DMS79 (cell line): ENCODE results near the gene SUFU.

Experiments
- DNase-seq: peaks from one replicate; lab custom pipeline; 2025; lab: John Stamatoyannopoulos, UW

The SUFU gene

GRCh38 chr10:102552533-102552932, 48.8 kb downstream of the SUFU start:
- DNase-seq = no peak

GRCh38 chr10:102553771-102554170, 50.0 kb downstream of the SUFU start:
- no peak for DNase-seq

- no peak for DNase-seq
Observed at GRCh38 chr10:102554531-102554930, 50.8 kb downstream of the SUFU start.

DNA sequence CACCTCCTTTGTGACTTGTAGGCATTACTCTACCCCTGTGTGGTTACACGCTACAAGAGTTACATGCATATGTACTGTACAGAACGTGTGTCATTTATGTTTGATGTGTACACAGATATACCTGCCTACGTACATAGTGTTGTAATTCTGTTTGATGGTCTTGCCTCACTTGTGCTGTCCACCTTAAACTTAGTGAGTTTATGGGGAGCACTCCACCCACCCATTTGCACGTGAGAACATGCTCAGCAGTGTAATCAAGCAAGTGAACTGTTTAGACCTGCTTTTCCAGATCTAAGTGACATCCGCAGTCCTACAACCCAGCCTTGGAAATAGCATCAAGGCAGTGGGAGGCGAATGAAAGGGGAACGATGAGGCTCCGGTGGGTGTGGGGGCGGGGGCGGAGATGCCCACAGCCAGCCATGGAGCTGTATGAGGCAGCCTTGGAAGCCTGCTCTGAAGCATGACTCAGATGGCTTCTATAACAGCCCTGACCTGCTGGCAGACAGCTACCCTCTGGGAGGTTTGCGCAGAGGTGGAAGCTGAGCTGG, 52.1 kb downstream of the SUFU start:
- no peak for DNase-seq

DNA sequence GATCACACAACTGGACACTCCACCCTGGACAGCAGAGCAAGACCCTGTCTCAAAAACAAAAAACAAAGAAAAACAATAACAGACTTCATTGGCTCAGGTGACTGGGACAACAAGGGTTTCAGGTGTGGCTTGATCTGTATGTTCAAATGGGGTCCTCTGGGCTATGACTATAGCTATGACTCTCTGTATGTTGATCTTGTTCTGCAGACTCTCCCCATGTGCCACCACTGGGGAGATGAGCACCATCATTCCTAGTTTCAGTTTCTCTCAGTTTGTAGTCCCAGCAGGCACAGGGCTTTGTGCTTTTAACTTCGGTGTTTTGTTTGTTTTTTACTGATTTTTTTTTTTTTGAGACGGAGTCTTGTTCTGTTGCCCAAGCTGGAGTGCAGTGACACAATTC, 53.8 kb downstream of the SUFU start:
- DNase-seq = no peak

DNA sequence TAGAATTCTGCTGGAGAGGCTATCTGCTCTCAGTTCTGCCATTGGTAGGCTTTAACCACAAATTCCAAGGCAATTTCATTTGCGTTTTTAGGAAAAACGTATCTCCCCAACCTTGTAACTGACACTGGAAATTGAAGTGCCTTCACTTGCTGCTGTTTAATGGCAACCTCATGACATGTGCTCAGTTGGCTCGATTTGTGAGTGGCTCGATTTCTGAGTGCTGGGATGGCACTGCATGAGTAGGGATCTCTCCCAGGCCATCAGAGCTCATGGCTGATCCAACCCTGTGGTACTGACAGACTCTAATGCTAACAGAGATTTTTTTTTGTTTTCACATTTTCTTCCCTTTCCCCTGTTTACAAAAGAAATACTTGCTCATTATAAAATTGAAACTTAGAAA, 56.0 kb downstream of the SUFU start:
- no peak for DNase-seq

DNA sequence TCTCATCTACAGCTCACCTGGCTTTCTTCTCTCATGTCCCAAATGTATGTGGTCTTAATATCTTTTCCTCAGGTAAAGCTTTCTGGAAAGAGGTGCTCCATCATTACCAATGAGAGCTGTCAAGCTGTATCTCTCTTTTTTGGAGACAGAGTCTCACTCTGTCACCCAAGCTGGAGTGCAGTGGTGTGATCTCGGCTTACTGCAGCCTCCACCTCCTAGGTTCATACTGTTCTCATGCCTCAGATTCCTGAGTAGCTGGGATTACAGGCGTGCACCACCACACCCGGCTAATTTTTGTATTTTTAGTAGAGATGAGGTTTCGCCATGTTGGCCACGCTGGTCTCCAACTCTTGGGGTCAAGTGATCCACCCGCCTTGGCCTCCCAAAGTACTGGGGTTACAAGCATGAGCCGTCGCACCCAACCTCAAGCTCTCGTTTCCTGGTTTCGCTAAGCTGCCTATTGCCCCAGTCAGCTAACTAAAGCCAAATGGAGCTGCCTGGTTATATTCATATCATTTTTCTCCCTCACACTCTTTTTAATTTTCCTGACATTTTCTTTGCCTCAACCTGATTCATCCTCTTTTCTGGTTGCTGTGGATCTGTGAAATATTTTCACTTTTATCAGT, 60.5 kb downstream of the SUFU start:
- DNase-seq = no peak

- no peak for DNase-seq
Observed at GRCh38 chr10:102565793-102566192, 62.0 kb downstream of the SUFU start.

GRCh38 chr10:102578782-102579181, 75.0 kb downstream of the SUFU start:
- no peak for DNase-seq

DNA sequence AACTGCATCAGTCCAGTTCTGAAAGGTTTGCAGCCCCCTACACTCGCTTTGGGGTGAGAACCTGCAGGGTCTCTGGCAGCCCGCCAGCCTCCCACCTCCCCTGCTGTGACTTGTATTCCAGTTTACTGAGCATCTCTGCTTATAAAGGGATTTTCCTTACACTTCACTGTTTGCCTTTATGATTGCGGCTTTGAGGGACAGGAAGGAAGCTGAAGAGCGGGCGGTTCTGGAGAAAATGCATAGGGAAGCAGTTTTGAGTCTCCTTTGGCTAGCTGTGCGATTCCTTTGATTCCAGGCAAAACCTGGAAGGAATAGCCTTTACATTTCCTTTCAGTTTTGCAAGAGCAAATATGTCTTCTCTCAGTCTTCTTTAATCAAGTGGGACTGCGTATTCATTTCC, 75.6 kb downstream of the SUFU start:
- DNase-seq = no peak

GRCh38 chr10:102580230-102580629, 76.5 kb downstream of the SUFU start:
- no peak for DNase-seq

DNA sequence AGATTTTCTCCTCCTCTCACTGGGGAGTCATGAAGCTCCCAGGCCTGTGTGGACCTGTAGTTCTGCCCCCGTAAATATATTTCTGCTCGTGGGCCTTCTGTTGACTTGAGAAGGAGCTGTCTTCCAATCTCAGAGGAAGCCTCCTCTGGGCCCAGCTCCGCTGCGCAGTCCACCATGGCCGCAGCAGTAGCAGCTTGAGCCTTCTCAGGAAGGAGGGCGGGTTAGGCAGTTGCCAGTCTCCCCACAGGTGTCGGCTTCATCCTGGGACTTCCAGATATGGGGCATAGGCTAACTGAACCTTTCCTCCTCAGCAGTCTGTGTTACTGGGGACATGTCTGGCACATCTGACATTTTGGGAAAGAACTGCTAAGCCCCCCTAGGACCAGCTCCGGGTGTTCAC, 77.6 kb downstream of the SUFU start:
- no peak for DNase-seq

- no peak for DNase-seq
Observed at GRCh38 chr10:102581981-102582580, 78.3 kb downstream of the SUFU start.

- peak; percentile 32 for DNase-seq
Observed at GRCh38 chr10:102583435-102584417, 80.0 kb downstream of the SUFU start.

GRCh38 chr10:102585026-102585425, 81.3 kb downstream of the SUFU start:
- DNase-seq = no peak

GRCh38 chr10:102586858-102587257, 83.1 kb downstream of the SUFU start:
- no peak for DNase-seq

DNA sequence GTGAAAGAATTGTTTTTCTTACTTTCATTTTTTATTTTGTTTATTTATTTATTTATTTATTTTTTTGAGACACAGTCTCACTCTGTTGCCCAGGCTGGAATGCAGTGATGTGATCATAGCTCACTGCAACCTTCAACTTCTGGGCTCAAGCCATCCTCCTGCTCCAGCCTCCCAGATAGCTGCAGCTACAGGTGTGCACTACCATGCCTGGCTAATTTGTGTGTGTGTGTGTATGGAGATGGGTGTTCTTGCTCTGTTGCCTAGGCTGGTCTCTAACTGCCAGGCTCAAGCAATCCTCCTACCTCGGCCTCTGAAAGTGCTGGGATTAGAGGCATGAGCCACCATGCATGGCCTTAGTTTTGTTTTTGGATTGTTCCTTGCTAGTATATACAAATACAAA, 85.1 kb downstream of the SUFU start:
- no peak for DNase-seq

GRCh38 chr10:102593074-102593803, 89.5 kb downstream of the SUFU start:
- no peak for DNase-seq

DNA sequence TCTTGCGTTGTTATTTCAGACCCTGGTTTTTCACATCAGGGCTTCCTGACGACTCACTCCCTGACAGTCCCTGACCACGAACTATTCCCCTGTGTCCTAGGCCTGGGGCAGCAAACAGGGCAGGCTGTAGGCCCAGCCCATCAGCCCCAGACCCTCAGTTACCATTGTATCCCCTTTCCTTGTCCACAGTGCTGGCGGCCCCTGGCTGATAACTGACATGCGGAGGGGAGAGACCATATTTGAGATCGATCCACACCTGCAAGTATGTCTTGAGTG, 90.0 kb downstream of the SUFU start:
- no peak for DNase-seq

- DNase-seq = no peak
Observed at GRCh38 chr10:102595293-102595692, 91.5 kb downstream of the SUFU start.

- DNase-seq = no peak
Observed at GRCh38 chr10:102595897-102596296, 92.1 kb downstream of the SUFU start.

DNA sequence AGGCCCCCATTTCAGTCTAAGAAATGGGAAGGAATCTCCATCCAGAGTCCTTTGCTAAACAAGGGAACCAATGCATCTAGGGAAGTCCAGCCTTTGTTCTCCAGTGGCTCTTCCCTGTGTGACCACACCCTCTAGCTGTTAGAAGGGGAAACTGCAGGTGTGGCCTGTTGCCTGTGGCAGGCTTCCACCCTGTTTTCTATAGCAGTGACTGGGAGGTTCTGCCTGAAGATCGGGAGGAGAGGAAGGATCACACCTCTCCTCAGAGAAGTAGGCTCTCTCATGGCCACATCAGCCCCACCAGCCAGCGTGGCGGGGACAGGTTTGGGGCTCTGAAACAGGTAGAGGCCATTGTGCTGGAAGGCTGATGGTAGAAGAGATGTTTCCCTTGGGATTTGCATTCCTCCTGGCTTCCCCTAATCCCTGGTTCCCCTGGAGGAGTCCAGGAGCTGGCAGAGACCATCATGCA, 92.8 kb downstream of the SUFU start:
- no peak for DNase-seq
